ENCODE results near the gene MBD3L2. TPM values are rescaled to one million over a fixed set of nuclear protein-coding genes. Genes with fewer than 3 reads are reported as not detected.

Gene MBD3L2
- total RNA-seq, 1 experiment from 2014 or later = not detected

- Mint-ChIP-seq H3K36me3 (peaks cover 75% of the 10 kb centered on the region), H3K27me3 (ENCODE audit: low read depth) (no peaks in the 10 kb centered on the region), H3K27ac (no peak overlapping the region), H3K9me3 (peaks cover 41% of the 10 kb centered on the region), H3K4me3 (no peak overlapping the region), H3K4me1 (no peaks in the 10 kb centered on the region)
- DNase-seq (ENCODE audit: low spot score) = no peak
- POLR2A ChIA-PET = no interaction called here
- ATAC-seq = no peak
- CTCF ChIA-PET = no interaction called here
- TF ChIP-seq ZNF425 (CRISPR knock-in tag; conservative IDR thresholded peaks at IDR 0.05) = no peak
- TF ChIP-seq PREB (CRISPR knock-in tag; IDR thresholded peaks at IDR 0.05; ENCODE audit: borderline replicate concordance) = no peak
- no peak for TF ChIP-seq PRRX2 (CRISPR knock-in tag; IDR thresholded peaks at IDR 0.05)
- TF ChIP-seq, protein P1, sequence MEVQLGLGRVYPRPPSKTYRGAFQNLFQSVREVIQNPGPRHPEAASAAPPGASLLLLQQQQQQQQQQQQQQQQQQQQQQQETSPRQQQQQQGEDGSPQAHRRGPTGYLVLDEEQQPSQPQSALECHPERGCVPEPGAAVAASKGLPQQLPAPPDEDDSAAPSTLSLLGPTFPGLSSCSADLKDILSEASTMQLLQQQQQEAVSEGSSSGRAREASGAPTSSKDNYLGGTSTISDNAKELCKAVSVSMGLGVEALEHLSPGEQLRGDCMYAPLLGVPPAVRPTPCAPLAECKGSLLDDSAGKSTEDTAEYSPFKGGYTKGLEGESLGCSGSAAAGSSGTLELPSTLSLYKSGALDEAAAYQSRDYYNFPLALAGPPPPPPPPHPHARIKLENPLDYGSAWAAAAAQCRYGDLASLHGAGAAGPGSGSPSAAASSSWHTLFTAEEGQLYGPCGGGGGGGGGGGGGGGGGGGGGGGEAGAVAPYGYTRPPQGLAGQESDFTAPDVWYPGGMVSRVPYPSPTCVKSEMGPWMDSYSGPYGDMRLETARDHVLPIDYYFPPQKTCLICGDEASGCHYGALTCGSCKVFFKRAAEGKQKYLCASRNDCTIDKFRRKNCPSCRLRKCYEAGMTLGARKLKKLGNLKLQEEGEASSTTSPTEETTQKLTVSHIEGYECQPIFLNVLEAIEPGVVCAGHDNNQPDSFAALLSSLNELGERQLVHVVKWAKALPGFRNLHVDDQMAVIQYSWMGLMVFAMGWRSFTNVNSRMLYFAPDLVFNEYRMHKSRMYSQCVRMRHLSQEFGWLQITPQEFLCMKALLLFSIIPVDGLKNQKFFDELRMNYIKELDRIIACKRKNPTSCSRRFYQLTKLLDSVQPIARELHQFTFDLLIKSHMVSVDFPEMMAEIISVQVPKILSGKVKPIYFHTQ (CRISPR knock-in tag; IDR thresholded peaks at IDR 0.05) = no peak
- no peak for TF ChIP-seq ATF3 (CRISPR knock-in tag; conservative IDR thresholded peaks at IDR 0.05)
- TF ChIP-seq IRF2 (CRISPR knock-in tag; IDR thresholded peaks at IDR 0.05; ENCODE audit: borderline replicate concordance, low read depth) = no peak
- TF ChIP-seq, protein P2, sequence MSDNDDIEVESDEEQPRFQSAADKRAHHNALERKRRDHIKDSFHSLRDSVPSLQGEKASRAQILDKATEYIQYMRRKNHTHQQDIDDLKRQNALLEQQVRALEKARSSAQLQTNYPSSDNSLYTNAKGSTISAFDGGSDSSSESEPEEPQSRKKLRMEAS (CRISPR knock-in tag; IDR thresholded peaks at IDR 0.05) = no peak
- no peak for TF ChIP-seq GTF2I (CRISPR knock-in tag; conservative IDR thresholded peaks at IDR 0.05)
- TF ChIP-seq CBFB (CRISPR knock-in tag; IDR thresholded peaks at IDR 0.05; ENCODE audit: low read depth) = no peak
- no peak for TF ChIP-seq MLX (CRISPR knock-in tag; IDR thresholded peaks at IDR 0.05)
- no peak for TF ChIP-seq MXD4 (CRISPR knock-in tag; IDR thresholded peaks at IDR 0.05; ENCODE audit: borderline replicate concordance)
- TF ChIP-seq USF2 (CRISPR knock-in tag; IDR thresholded peaks at IDR 0.05) = no peak
- TF ChIP-seq, protein P3, sequence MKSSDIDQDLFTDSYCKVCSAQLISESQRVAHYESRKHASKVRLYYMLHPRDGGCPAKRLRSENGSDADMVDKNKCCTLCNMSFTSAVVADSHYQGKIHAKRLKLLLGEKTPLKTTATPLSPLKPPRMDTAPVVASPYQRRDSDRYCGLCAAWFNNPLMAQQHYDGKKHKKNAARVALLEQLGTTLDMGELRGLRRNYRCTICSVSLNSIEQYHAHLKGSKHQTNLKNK (CRISPR knock-in tag; IDR thresholded peaks at IDR 0.05) = no peak
- TF ChIP-seq, protein P4, sequence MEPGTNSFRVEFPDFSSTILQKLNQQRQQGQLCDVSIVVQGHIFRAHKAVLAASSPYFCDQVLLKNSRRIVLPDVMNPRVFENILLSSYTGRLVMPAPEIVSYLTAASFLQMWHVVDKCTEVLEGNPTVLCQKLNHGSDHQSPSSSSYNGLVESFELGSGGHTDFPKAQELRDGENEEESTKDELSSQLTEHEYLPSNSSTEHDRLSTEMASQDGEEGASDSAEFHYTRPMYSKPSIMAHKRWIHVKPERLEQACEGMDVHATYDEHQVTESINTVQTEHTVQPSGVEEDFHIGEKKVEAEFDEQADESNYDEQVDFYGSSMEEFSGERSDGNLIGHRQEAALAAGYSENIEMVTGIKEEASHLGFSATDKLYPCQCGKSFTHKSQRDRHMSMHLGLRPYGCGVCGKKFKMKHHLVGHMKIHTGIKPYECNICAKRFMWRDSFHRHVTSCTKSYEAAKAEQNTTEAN (CRISPR knock-in tag; IDR thresholded peaks at IDR 0.05) = no peak
- no peak for TF ChIP-seq STAT6 (CRISPR knock-in tag; conservative IDR thresholded peaks at IDR 0.05; ENCODE audit: low read depth)
- TF ChIP-seq ZNF671 (CRISPR knock-in tag; IDR thresholded peaks at IDR 0.05) = no peak
- TF ChIP-seq, protein P5, sequence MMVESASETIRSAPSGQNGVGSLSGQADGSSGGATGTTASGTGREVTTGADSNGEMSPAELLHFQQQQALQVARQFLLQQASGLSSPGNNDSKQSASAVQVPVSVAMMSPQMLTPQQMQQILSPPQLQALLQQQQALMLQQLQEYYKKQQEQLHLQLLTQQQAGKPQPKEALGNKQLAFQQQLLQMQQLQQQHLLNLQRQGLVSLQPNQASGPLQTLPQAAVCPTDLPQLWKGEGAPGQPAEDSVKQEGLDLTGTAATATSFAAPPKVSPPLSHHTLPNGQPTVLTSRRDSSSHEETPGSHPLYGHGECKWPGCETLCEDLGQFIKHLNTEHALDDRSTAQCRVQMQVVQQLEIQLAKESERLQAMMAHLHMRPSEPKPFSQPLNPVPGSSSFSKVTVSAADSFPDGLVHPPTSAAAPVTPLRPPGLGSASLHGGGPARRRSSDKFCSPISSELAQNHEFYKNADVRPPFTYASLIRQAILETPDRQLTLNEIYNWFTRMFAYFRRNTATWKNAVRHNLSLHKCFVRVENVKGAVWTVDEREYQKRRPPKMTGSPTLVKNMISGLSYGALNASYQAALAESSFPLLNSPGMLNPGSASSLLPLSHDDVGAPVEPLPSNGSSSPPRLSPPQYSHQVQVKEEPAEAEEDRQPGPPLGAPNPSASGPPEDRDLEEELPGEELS (CRISPR knock-in tag; IDR thresholded peaks at IDR 0.05) = no peak
- TF ChIP-seq RELA (CRISPR knock-in tag; IDR thresholded peaks at IDR 0.05; ENCODE audit: borderline replicate concordance) = no peak
- no peak for TF ChIP-seq ZNF416 (CRISPR knock-in tag; IDR thresholded peaks at IDR 0.05)
Observed at GRCh38 chr19:7076151-7076550, 27.0 kb downstream of the MBD3L2 start.
